DOHH2 (cell line): Measurements from ENCODE around the gene HSDL2.

Source experiments
- H3F3A ChIP-seq: fragments of 200-600 bp; sonication (generic), shearing (Covaris generic); 2 replicates; pipeline ENCODE4 v1.6.0; 2016; ENCODE audit warnings: antibody characterized with exemption, mild to moderate bottlenecking; ENCODE audit not compliant: control insufficient read depth, insufficient read depth
- H3K27ac ChIP-seq: fragments of 200-600 bp; sonication (generic); 2 replicates; pipeline ENCODE4 v1.5.1; 2014; ENCODE audit warnings: low read depth, mild to moderate bottlenecking, low read length, moderate library complexity
- H3K27me3 ChIP-seq: fragments of 200-600 bp; sonication (generic); 2 replicates; pipeline ENCODE4 v1.6.1; 2014; ENCODE audit warnings: mild to moderate bottlenecking, low read length, mixed read lengths; ENCODE audit not compliant: control insufficient read depth
- H3K36me3 ChIP-seq: fragments of 200-600 bp; sonication (generic); 2 replicates; pipeline ENCODE4 v1.6.1; 2014; ENCODE audit warnings: mild to moderate bottlenecking, low read length, moderate library complexity, mixed read lengths; ENCODE audit not compliant: control insufficient read depth
- H3K4me1 ChIP-seq: fragments of 200-600 bp; sonication (generic); 2 replicates; pipeline ENCODE4 v1.6.1; 2014; ENCODE audit warnings: mild to moderate bottlenecking, low read length, mixed read lengths; ENCODE audit not compliant: control insufficient read depth
- H3K4me2 ChIP-seq: fragments of 200-600 bp; sonication (generic); 2 replicates; pipeline ENCODE4 v1.6.0; 2014; ENCODE audit warnings: mild to moderate bottlenecking, low read length, moderate library complexity
- H3K4me3 ChIP-seq: fragments of 200-600 bp; sonication (generic); 2 replicates; pipeline ENCODE4 v1.5.1; 2014; ENCODE audit warnings: mild to moderate bottlenecking, low read length, mixed read lengths
- H3K79me2 ChIP-seq: fragments of 200-600 bp; sonication (generic); 2 replicates; pipeline ENCODE4 v1.6.1; 2014; ENCODE audit warnings: mild to moderate bottlenecking, low read length, mixed read lengths; ENCODE audit not compliant: control insufficient read depth
- H3K9me2 ChIP-seq: fragments of 200-600 bp; sonication (generic); replicated peaks from 2 replicates; pipeline ENCODE4 v1.6.1; 2014; ENCODE audit warnings: mild to moderate bottlenecking, low read length, mixed read lengths; ENCODE audit not compliant: control insufficient read depth
- H3K9me3 ChIP-seq: fragments of 200-600 bp; sonication (generic); 2 replicates; pipeline ENCODE4 v1.6.1; 2014; ENCODE audit warnings: antibody characterized with exemption, low read length, mixed read lengths; ENCODE audit not compliant: control insufficient read depth, insufficient read depth
- H4K20me1 ChIP-seq: fragments of 200-600 bp; sonication (generic); 2 replicates; pipeline ENCODE4 v1.6.0; 2014; ENCODE audit warnings: low read depth, mild to moderate bottlenecking, antibody characterized with exemption, low read length, moderate library complexity; ENCODE audit not compliant: control insufficient read depth, insufficient read depth
- CTCF ChIP-seq: fragments of 200-600 bp; sonication (generic); IDR thresholded peaks from one replicate; pipeline ENCODE4 v1.5.1; 2014; ENCODE audit warnings: antibody characterized with exemption, mild to moderate bottlenecking, low read depth, low read length; ENCODE audit not compliant: poor library complexity, severe bottlenecking
- EZH2phosphoT487 ChIP-seq: fragments of 200-600 bp; sonication (generic); IDR thresholded peaks from 2 replicates; pipeline ENCODE4 v1.6.1; 2017; ENCODE audit warnings: borderline replicate concordance, mild to moderate bottlenecking, antibody characterized with exemption, low read length, moderate library complexity, mixed read lengths

The HSDL2 gene

GRCh38 chr9:112443636-112444035, 63.7 kb downstream of the HSDL2 start:
- Histone ChIP-seq H3K36me3 (no peaks in the 10 kb centered on the region), H3F3A (no peaks in the 10 kb centered on the region; the same call in 1 of the 2 replicates), H4K20me1 (no peaks in the 10 kb centered on the region), H3K9me3 (no peaks in the 10 kb centered on the region), H3K9me2 (no peaks in the 10 kb centered on the region), H3K27me3 (no peaks in the 10 kb centered on the region), H3K4me1 (peaks cover 24% of the 10 kb centered on the region), H3K27ac (no peak overlapping the region), H3K79me2 (no peaks in the 10 kb centered on the region), H3K4me3 (no peak overlapping the region), H3K4me2 (no peak overlapping the region)
- TF ChIP-seq CTCF (no peak), EZH2phosphoT487 (no peak)

- no peaks in the 10 kb centered on the region for H3K27me3 ChIP-seq
- no peak for TF ChIP-seq CTCF
- TF ChIP-seq EZH2phosphoT487 = no peak
Observed at GRCh38 chr9:112445196-112445595, 65.3 kb downstream of the HSDL2 start.

DNA sequence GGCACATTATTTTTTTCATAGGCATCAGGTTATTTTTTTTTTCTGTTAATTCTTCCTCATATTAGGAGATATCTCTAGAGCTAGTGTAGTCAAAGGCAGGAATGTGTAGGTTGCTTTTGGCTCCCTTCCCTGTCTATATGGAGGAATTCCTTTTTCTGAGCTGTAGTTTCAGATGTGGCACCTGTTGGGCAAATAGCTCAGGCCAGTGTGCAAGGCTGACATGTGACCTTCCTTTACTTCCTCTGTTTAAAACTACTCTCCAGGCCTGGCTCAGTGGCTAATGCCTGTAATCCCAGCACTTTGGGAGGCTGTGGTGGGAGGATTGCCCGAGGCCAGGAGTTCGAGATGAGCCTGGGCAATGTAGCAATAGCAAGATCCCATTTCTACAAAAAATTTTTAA, 66.2 kb downstream of the HSDL2 start:
- H3K36me3 ChIP-seq = no peaks in the 10 kb centered on the region
- no peaks in the 10 kb centered on the region for H3K79me2 ChIP-seq
- peaks cover 28% of the 10 kb centered on the region for H3K4me1 ChIP-seq
- H3F3A ChIP-seq = no peaks in the 10 kb centered on the region; the same call in 1 of the 2 replicates
- TF ChIP-seq CTCF (no peak), EZH2phosphoT487 (no peak)
- H4K20me1 ChIP-seq = no peaks in the 10 kb centered on the region
- H3K27ac ChIP-seq = no peak overlapping the region
- H3K4me3 ChIP-seq = no peak overlapping the region
- H3K9me3 ChIP-seq = no peaks in the 10 kb centered on the region
- H3K27me3 ChIP-seq = no peaks in the 10 kb centered on the region
- H3K9me2 ChIP-seq = no peaks in the 10 kb centered on the region
- no peak overlapping the region for H3K4me2 ChIP-seq

More at GRCh38 chr9:112445196-112445595, 65.3 kb downstream of the HSDL2 start:
- Histone ChIP-seq H3K4me3 (no peak overlapping the region), H3K4me2 (no peak overlapping the region), H3K9me2 (no peaks in the 10 kb centered on the region), H3K4me1 (peaks cover 24% of the 10 kb centered on the region), H3K36me3 (no peaks in the 10 kb centered on the region), H3K79me2 (no peaks in the 10 kb centered on the region), H3K27ac (no peak overlapping the region), H4K20me1 (no peaks in the 10 kb centered on the region), H3F3A (no peaks in the 10 kb centered on the region; the same call in 1 of the 2 replicates), H3K9me3 (no peaks in the 10 kb centered on the region)

- Histone ChIP-seq H3K4me1 (peaks cover 33% of the 10 kb centered on the region), H3K4me2 (no peak overlapping the region), H3K9me3 (no peaks in the 10 kb centered on the region), H3K27ac (no peak overlapping the region), H3K36me3 (no peaks in the 10 kb centered on the region), H3K9me2 (no peaks in the 10 kb centered on the region), H3K4me3 (no peak overlapping the region), H3F3A (no peaks in the 10 kb centered on the region; the same call in 1 of the 2 replicates), H3K79me2 (no peaks in the 10 kb centered on the region), H3K27me3 (no peaks in the 10 kb centered on the region), H4K20me1 (no peaks in the 10 kb centered on the region)
- TF ChIP-seq EZH2phosphoT487 = no peak
- TF ChIP-seq CTCF = no peak
Observed at GRCh38 chr9:112446526-112446925, 66.6 kb downstream of the HSDL2 start.
